Thoracic aorta (tissue), 2 donors: ENCODE measurements around the gene NOS2. TPM values are rescaled to one million over a fixed set of nuclear protein-coding genes. Genes with fewer than 3 reads are reported as not detected.

Source experiments
- ATAC-seq: fragments of 150-250 bp; one replicate; pipeline ENCODE4 v1.8.0; 2017; ENCODE audit warnings: low read depth; ENCODE audit not compliant: insufficient number of reproducible peaks, low FRiP score
- DNase-seq: peaks from one replicate; pipeline ENCODE4 v3.0.0-alpha.2; 2020; ENCODE audit warnings: low spot score
- H3K27ac ChIP-seq, 2 donors: fragments of 200-600 bp; sonication (generic); 1 replicate in 1 of 2; 2 replicates in 1 of 2; pipeline ENCODE4 v1.5.1; 2016; ENCODE audit warnings: mild to moderate bottlenecking in 2 of 2, moderate library complexity in 2 of 2
- H3K27me3 ChIP-seq: fragments of 200-600 bp; sonication (generic); replicated peaks from 2 replicates; pipeline ENCODE4 v1.6.0; 2016; ENCODE audit warnings: mild to moderate bottlenecking; ENCODE audit not compliant: insufficient read depth
- H3K36me3 ChIP-seq: fragments of 200-600 bp; sonication (generic); one replicate; pipeline ENCODE4 v1.5.1; 2016
- H3K4me1 ChIP-seq, 2 donors: fragments of 200-600 bp; sonication (generic); 1 replicate in 1 of 2; 2 replicates in 1 of 2; pipeline versions ENCODE4 v1.5.1 to v1.6.0; 2016; ENCODE audit warnings: low read depth in 2 of 2, mild to moderate bottlenecking in 1 of 2; ENCODE audit not compliant: control insufficient read depth in 1 of 2
- H3K4me3 ChIP-seq: fragments of 200-600 bp; sonication (generic); 2 replicates; pipeline ENCODE4 v1.5.1; 2016; ENCODE audit warnings: mild to moderate bottlenecking
- H3K9me3 ChIP-seq: fragments of 200-600 bp; sonication (generic); 2 replicates; pipeline ENCODE4 v1.5.1; 2016
- total RNA-seq, 2 donors: library from RNA; depleted of rRNA; stranded (reverse); fragments of >200 nt; gene quantifications; one replicate each; pipeline versions ENCODE4 v1.1.0 to v1.2.3, GENCODE V29; 2016
- TF ChIP-seq, protein P1 (sequence below): fragments of 200-600 bp; sonication (generic); IDR thresholded peaks from one replicate; pipeline ENCODE4 v1.5.1; 2019; ENCODE audit warnings: antibody characterized with exemption

NOS2 gene
- total RNA-seq, 2 donors from 2014 or later: not detected

DNA sequence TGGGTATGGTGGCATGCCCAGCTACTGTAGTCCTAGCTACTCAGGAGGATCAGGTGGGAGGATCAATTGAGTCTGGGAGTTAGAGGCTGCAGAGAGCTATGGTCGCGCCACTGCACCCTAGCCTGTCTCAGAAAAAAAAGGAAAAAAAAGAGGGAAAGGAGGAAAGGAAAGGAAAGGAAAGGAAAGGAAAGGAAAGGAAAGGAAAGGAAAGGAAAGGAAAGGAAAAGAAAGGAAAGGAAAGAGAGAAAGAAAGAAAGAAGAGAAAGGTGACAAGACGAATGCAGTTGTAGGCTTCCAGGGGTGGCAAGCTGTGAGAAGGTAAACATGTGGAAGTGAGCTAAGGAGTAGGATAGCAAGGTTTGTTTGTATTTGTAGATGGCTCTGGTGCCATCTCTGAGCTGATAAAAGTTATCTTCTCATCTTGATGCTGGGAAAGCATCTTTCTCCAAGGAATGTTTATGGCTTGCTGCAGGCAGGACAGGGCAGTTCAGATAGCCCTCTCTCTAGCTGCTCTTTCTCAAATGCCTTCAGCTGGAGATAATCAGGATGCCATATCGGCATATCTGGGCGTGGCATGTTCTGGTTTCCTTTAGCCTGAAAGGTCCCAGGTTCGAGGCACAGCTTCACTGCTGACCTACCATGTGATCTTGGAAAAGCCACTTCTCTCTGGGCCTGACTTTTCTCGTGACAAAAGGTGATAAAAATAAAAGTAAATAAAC lies 2.8 kb upstream of the NOS2 start:
- Histone ChIP-seq H3K36me3 (no peaks in the 10 kb centered on the region), H3K27ac (no peak overlapping the region), H3K27me3 (no peaks in the 10 kb centered on the region), H3K9me3 (no peaks in the 10 kb centered on the region), H3K4me1 (peaks cover 5% of the 10 kb centered on the region in 2 donors), H3K4me3 (no peak overlapping the region)
- ATAC-seq: no peak
- TF ChIP-seq, protein P1, sequence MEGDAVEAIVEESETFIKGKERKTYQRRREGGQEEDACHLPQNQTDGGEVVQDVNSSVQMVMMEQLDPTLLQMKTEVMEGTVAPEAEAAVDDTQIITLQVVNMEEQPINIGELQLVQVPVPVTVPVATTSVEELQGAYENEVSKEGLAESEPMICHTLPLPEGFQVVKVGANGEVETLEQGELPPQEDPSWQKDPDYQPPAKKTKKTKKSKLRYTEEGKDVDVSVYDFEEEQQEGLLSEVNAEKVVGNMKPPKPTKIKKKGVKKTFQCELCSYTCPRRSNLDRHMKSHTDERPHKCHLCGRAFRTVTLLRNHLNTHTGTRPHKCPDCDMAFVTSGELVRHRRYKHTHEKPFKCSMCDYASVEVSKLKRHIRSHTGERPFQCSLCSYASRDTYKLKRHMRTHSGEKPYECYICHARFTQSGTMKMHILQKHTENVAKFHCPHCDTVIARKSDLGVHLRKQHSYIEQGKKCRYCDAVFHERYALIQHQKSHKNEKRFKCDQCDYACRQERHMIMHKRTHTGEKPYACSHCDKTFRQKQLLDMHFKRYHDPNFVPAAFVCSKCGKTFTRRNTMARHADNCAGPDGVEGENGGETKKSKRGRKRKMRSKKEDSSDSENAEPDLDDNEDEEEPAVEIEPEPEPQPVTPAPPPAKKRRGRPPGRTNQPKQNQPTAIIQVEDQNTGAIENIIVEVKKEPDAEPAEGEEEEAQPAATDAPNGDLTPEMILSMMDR: no peak
- no peak for DNase-seq

DNA sequence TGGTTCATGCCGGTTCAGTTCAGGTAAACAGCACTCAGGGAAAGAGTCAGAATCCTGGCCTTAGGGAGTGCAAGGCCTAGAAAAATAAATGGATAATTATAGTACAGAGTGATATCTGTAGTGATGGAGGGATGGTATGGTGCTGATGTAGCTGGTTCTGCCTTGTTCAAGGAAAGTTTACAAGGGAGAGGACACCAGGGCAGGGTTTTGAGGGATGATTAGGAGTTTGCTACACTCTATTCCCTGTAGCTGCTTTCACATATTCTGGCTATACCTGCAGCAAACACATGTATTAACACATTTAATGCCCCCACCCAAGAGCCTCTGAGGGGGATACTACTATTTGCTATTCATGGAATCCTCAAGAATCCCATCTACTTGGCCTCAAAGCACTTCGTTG lies 1.7 kb upstream of the NOS2 start:
- Histone ChIP-seq H3K27ac (no peak overlapping the region), H3K36me3 (no peaks in the 10 kb centered on the region), H3K27me3 (no peaks in the 10 kb centered on the region), H3K9me3 (no peaks in the 10 kb centered on the region), H3K4me3 (no peak overlapping the region), H3K4me1 (peaks cover 5% of the 10 kb centered on the region in 2 donors)
- ATAC-seq (no peak), DNase-seq (no peak)
- TF ChIP-seq, protein P1: no peak

DNA sequence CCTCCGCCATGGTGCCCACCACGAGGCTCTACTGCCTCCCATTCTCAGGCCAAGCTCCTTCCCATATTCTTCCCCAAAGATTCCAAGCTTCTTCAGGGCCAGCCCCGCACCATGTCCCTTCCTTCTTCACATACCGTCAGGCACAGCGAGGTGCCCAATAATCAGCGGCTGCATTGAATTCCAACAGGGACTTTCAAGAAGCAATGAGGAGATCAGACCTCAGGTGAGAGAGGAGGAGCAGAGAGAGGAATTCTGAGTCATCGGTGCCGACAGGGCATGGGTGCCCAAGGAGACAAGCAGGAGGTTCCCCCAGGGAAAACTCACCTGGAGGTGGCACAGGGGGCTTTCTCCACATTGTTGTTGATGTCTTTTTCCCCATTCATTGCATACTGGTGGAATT lies 2.0 kb downstream of the NOS2 start:
- peaks cover 0 to 7% of the 10 kb centered on the region in 2 donors for H3K4me1 ChIP-seq
- TF ChIP-seq, protein P1: no peak
- no peaks in the 10 kb centered on the region for H3K9me3 ChIP-seq
- no peaks in the 10 kb centered on the region for H3K27me3 ChIP-seq
- ATAC-seq (no peak), DNase-seq (no peak)
- H3K4me3 ChIP-seq: no peak overlapping the region
- no peaks in the 10 kb centered on the region for H3K36me3 ChIP-seq
- no peak overlapping the region for H3K27ac ChIP-seq

DNA sequence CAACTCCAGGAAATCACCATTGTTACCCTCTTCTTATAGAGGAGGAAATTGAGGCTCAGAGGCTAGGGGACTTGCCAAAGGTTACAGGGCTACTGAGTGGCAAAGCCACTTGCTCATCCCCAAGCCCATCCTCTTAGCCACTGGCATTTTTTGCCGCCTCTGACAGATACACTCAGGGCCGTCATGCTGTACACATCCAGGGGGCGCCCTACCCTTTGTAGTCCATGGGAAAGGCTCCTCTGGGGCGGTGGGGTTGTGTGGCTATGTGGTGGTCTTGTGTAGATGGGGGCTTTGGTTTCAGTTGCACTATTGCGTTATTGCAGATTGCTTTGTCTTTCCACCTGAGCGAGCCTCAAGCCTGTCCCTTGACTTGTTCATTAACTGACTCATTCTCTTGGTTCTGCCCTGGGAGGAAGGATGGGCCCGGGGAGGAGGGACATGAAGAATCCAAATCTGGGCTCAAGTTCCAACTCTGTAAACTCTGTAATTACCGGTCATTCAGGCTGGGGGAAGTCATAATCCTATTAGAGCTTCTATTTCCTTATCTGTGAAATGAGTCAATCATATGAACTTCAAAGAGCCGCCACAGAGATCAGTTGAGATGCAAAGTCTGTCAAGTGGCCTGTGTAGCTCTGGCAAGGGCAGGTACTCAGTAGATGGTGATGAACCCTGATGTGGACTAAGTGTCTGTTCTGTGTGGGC lies 2.8 kb downstream of the NOS2 start:
- DNase-seq (no peak), ATAC-seq (no peak)
- H3K36me3 ChIP-seq: no peaks in the 10 kb centered on the region
- H3K4me3 ChIP-seq: no peak overlapping the region
- no peaks in the 10 kb centered on the region for H3K27me3 ChIP-seq
- H3K9me3 ChIP-seq: no peaks in the 10 kb centered on the region
- H3K27ac ChIP-seq: no peak overlapping the region
- H3K4me1 ChIP-seq: peaks cover 0 to 10% of the 10 kb centered on the region in 2 donors
- TF ChIP-seq, protein P1: no peak

DNA sequence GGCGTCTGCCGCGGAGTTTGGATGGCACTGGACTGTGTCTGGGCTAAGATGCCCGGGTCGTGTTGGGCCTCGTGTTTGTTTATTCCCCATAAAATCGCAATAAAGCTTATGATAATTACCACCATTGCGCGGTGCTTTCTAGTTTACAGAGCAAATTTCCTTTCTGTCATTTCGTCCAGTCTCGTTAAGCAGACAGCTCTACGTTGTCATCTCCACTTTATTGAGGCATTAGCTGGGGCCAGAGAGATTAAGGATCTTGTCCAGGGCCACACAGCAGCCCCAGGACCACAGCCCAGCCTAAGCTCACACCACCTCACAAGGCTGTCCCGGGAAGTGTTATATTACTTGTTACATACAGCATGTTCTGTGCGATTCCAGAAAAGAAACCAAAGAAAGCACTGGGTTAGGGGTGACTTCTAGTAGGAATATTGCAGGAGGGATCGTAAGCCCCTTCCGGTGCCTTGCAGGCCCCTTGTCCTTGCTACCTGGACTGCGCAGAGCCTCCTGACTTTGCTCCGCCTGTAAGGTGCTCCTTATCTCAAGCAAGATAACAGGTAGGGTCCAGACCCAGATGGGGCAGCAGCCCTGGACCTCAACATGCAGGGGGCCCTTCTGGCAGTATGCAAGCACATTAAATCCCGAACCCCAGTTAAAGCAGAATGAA lies 6.3 kb downstream of the NOS2 start:
- DNase-seq (no peak), ATAC-seq (no peak)
- H3K36me3 ChIP-seq: no peaks in the 10 kb centered on the region
- peaks cover 0 to 10% of the 10 kb centered on the region in 2 donors for H3K4me1 ChIP-seq
- TF ChIP-seq, protein P1: no peak
- peak overlapping the region; percentile 61 for H3K4me3 ChIP-seq
- H3K9me3 ChIP-seq: no peaks in the 10 kb centered on the region
- no peak overlapping the region for H3K27ac ChIP-seq
- no peaks in the 10 kb centered on the region for H3K27me3 ChIP-seq
